A549 (cell line): Measurements from ENCODE around the gene KCNQ1. TPM values are rescaled to one million over a fixed set of nuclear protein-coding genes. Genes with fewer than 3 reads are reported as not detected.

ENCODE experiments used
- ATAC-seq, 2 experiments: fragments of 200-7000 bp in 1 of 2; fragments of >200 bp in 1 of 2; cut with Nextera tagmentation in 1 of 2; cut with Tn5 transposase in 1 of 2; 3 replicates each; pipeline versions ENCODE4 v1.8.0 to v1.9.1; 2018 to 2020; ENCODE audit warnings: mild to moderate bottlenecking in 1 of 2, moderate library complexity in 1 of 2
- CTCF ChIA-PET: fragments of 300-600 bp; sonication (Branson Sonifier 250); formaldehyde crosslinking; extraction: SDS; loops from one replicate; lab custom pipeline; 2021; ENCODE audit warnings: antibody characterized with exemption, inconsistent platforms; lab: Yijun Ruan, JAX
- POLR2A ChIA-PET: fragments of 350-600 bp; formaldehyde crosslinking; extraction: SDS; loops from one replicate; lab custom pipeline; 2021; ENCODE audit warnings: antibody characterized with exemption, inconsistent platforms; lab: Yijun Ruan, JAX
- DNase-seq, 2 experiments: peaks; one replicate each; pipeline versions ENCODE4 v3.0.0 to v3.0.0-alpha.2; 2011 to 2016; ENCODE audit warnings: low read depth in 1 of 2, low spot score in 1 of 2
- FAIRE-seq: peaks from 2 replicates; lab custom pipeline; 2011; peaks lifted over from hg19 to GRCh38; lab: Jason Lieb, UNC
- H3K27ac ChIP-seq, 2 experiments: fragments of >200 bp; sonication (Bioruptor Twin); formaldehyde crosslinking; 3 replicates each; pipeline ENCODE4 v1.5.1; 2016 to 2017
- H3K4me1 ChIP-seq: fragments of >200 bp; sonication (Bioruptor Twin); formaldehyde crosslinking; 3 replicates; pipeline ENCODE4 v1.6.1; 2016
- H3K4me2 ChIP-seq: fragments of >200 bp; sonication (Bioruptor Twin); formaldehyde crosslinking; 3 replicates; pipeline ENCODE4 v1.6.1; 2016
- H3K4me3 ChIP-seq: fragments of >200 bp; sonication (Bioruptor Twin); formaldehyde crosslinking; 3 replicates; pipeline ENCODE4 v1.5.1; 2016
- H3K9me3 ChIP-seq: fragments of >200 bp; sonication (Bioruptor Twin); formaldehyde crosslinking; 3 replicates; pipeline ENCODE4 v1.6.1; 2016
- BCL3 ChIP-seq: fragments of >200 bp; sonication (Bioruptor Twin); formaldehyde crosslinking; IDR thresholded peaks from 3 replicates; pipeline ENCODE4 v1.6.1; 2016
- CTCF ChIP-seq: fragments of >200 bp; sonication (Bioruptor Twin); formaldehyde crosslinking; IDR thresholded peaks from 3 replicates; pipeline ENCODE4 v1.5.1; 2016
- E2F6 ChIP-seq: IDR thresholded peaks from 2 replicates; pipeline ENCODE4 v1.6.1; 2012; ENCODE audit warnings: low read depth, borderline replicate concordance
- EHF ChIP-seq: fragments of 250-450 bp; sonication (Bioruptor Pico); IDR thresholded peaks from 2 replicates; pipeline ENCODE4 v1.5.0; 2020; ENCODE audit warnings: mild to moderate bottlenecking
- EHMT2 ChIP-seq: fragments of 200-600 bp; sonication (generic); IDR thresholded peaks from 2 replicates; pipeline ENCODE4 v1.6.1; 2016; ENCODE audit warnings: antibody characterized with exemption, low read depth, mild to moderate bottlenecking, moderate library complexity
- ESRRA ChIP-seq: fragments of 150-350 bp; IDR thresholded peaks from 2 replicates; pipeline ENCODE4 v1.6.1; 2014; ENCODE audit warnings: mild to moderate bottlenecking, low read length, borderline replicate concordance
- FOXS1 ChIP-seq: fragments of 250-450 bp; sonication (Bioruptor Pico); IDR thresholded peaks from 2 replicates; pipeline ENCODE4 v1.5.0; 2020; ENCODE audit warnings: mild to moderate bottlenecking, moderate library complexity
- HDAC2 ChIP-seq: fragments of 200-600 bp; sonication (generic); IDR thresholded peaks from 2 replicates; pipeline ENCODE4 v1.6.1; 2016
- HEYL ChIP-seq: fragments of 250-450 bp; sonication (Bioruptor Pico); IDR thresholded peaks from 2 replicates; pipeline ENCODE4 v1.8.0; 2021; ENCODE audit warnings: mild to moderate bottlenecking, moderate library complexity
- MAX ChIP-seq: IDR thresholded peaks from 2 replicates; pipeline ENCODE4 v1.6.1; 2012
- NFE2L2 ChIP-seq: fragments of 150-350 bp; conservative IDR thresholded peaks from 2 replicates; pipeline ENCODE4 v1.6.1; 2014; ENCODE audit warnings: low read length
- PHF8 ChIP-seq: fragments of 200-600 bp; sonication (generic); IDR thresholded peaks from 2 replicates; pipeline ENCODE4 v1.6.1; 2016; ENCODE audit warnings: low read depth, mild to moderate bottlenecking, antibody characterized with exemption, moderate library complexity, borderline replicate concordance
- RARB ChIP-seq: fragments of 250-450 bp; sonication (Bioruptor Pico); IDR thresholded peaks from 2 replicates; pipeline ENCODE4 v1.8.0; 2021; ENCODE audit warnings: mild to moderate bottlenecking, moderate library complexity
- RFX5 ChIP-seq: fragments of 450-650 bp; IDR thresholded peaks from 2 replicates; pipeline ENCODE4 v1.7.1; 2014; ENCODE audit warnings: antibody characterized with exemption, mild to moderate bottlenecking, moderate library complexity
- SMC3 ChIP-seq: fragments of >200 bp; sonication (Bioruptor Twin); formaldehyde crosslinking; IDR thresholded peaks from 3 replicates; pipeline ENCODE4 v1.6.1; 2018; ENCODE audit warnings: inconsistent platforms
- ZFP36 ChIP-seq: fragments of 450-650 bp; IDR thresholded peaks from 2 replicates; pipeline ENCODE4 v1.6.1; 2014; ENCODE audit warnings: borderline replicate concordance; ENCODE audit not compliant: partially characterized antibody
- ZNF302 ChIP-seq: fragments of 250-450 bp; sonication (Bioruptor Pico); IDR thresholded peaks from 2 replicates; pipeline ENCODE4 v1.9.0; 2021; ENCODE audit warnings: inconsistent platforms, mild to moderate bottlenecking, moderate library complexity
- WGBS: methylation state at CpG from one replicate; pipeline ENCODE4 v1.1.6; 2017; ENCODE audit errors: missing lambda C conversion rate; 5-methylcytosine and 5-hydroxymethylcytosine counted together
- polyA plus RNA-seq, 4 experiments: library from polyadenylated mRNA; depleted of rRNA in 3 of 4; stranded (reverse); fragments of >200 nt; fragmentation: RNase III in 1 of 4; extraction: RNeasy Plus Mini Kit Qiagen cat#74134 plus additional on column Dnase treatment in 1 of 4; gene quantifications; 2 replicates in 3 of 4; 3 replicates in 1 of 4; pipeline ENCODE4 v1.2.3, GENCODE V29; 2011 to 2017

Gene KCNQ1
- polyA plus RNA-seq, 2 of the 4 experiments (the other 2 are of a cell fraction) = 0.14 to 0.17 TPM

- ChIA-PET CTCF (interaction anchor here (0.8 to 1.2 kb wide), 4 partner anchors 20 to 192 kb away, joined by 3 to 4 read pairs (median 3); no protein-coding TSS in a partner anchor), POLR2A (no interaction called here)
- ATAC-seq (no peak), FAIRE-seq (no peak), DNase-seq (no peak)
- no peak overlapping the region for H3K4me2 ChIP-seq
- 77% methylated on average over 16 of the region's 17 CpGs for WGBS
- H3K4me3 ChIP-seq = no peak overlapping the region
- no peak for TF ChIP-seq MAX
- TF ChIP-seq HDAC2 = no peak
- TF ChIP-seq PHF8 = no peak
- no peak for TF ChIP-seq RFX5
- no peak for TF ChIP-seq ZNF302 (CRISPR knock-in tag)
- TF ChIP-seq ESRRA = no peak
- TF ChIP-seq BCL3 = no peak
- TF ChIP-seq E2F6 = no peak
- TF ChIP-seq SMC3 = no peak
- no peak for TF ChIP-seq EHMT2
- TF ChIP-seq RARB (CRISPR knock-in tag) = no peak
- no peak for TF ChIP-seq EHF (CRISPR knock-in tag)
- TF ChIP-seq NFE2L2 = no peak
- no peak for TF ChIP-seq FOXS1 (CRISPR knock-in tag)
- no peak for TF ChIP-seq CTCF
- no peak overlapping the region for H3K27ac ChIP-seq
- H3K9me3 ChIP-seq = no peaks in the 10 kb centered on the region
- no peaks in the 10 kb centered on the region for H3K4me1 ChIP-seq
These were observed 16.6 kb downstream of the KCNQ1 start for GRCh38 chr11:2461253-2461955.

GRCh38 chr11:2461956-2462542 is 17.2 kb downstream of the KCNQ1 start:
- Histone ChIP-seq H3K4me1 (no peaks in the 10 kb centered on the region), H3K9me3 (no peaks in the 10 kb centered on the region), H3K4me2 (no peak overlapping the region), H3K27ac (no peak overlapping the region), H3K4me3 (no peak overlapping the region)
- FAIRE-seq (no peak), ATAC-seq (no peak), DNase-seq (no peak)
- ChIA-PET CTCF (interaction anchor here (0.8 to 1.2 kb wide), 4 partner anchors 19 to 192 kb away, joined by 3 to 4 read pairs (median 3); no protein-coding TSS in a partner anchor), POLR2A (no interaction called here)
- 77% methylated on average over 9 of the region's 14 CpGs for WGBS
- TF ChIP-seq CTCF (no peak), ZFP36 (no peak), HEYL (CRISPR knock-in tag) (no peak)
